ENCODE results near the gene LMF1. TPM values are rescaled to one million over a fixed set of nuclear protein-coding genes. Genes with fewer than 3 reads are reported as not detected.
"Not testable (repeated sequence)": the region's sequence is repeated elsewhere in the genome, so short reads cannot be mapped to it uniquely, and the experiment has no call there.

LMF1 gene
- total RNA-seq, 6 experiments from 2014 or later = 10.9 to 20.0 (median 13.8) TPM

DNA sequence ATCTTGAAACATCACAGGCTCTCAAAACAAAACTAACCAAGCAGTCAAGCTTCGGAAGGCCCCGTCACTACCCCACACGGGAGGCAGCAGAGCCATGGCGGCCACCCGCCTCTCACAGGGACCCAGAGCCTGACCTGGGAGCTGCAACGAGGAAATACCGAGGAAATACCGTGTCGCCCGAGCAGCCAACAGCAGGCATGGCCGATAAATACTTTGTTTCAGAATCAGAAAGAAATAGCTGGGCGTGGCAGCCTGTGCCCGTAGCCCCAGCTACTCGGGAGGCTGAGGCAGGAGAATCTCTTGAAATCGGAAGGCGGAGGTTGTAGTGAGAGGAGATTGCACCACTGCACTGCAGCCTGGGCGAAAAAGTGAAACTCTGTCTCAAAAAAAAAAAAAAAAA is 6.9 kb downstream of the LMF1 start:
- TF ChIP-seq, protein P1, sequence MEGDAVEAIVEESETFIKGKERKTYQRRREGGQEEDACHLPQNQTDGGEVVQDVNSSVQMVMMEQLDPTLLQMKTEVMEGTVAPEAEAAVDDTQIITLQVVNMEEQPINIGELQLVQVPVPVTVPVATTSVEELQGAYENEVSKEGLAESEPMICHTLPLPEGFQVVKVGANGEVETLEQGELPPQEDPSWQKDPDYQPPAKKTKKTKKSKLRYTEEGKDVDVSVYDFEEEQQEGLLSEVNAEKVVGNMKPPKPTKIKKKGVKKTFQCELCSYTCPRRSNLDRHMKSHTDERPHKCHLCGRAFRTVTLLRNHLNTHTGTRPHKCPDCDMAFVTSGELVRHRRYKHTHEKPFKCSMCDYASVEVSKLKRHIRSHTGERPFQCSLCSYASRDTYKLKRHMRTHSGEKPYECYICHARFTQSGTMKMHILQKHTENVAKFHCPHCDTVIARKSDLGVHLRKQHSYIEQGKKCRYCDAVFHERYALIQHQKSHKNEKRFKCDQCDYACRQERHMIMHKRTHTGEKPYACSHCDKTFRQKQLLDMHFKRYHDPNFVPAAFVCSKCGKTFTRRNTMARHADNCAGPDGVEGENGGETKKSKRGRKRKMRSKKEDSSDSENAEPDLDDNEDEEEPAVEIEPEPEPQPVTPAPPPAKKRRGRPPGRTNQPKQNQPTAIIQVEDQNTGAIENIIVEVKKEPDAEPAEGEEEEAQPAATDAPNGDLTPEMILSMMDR (IDR thresholded peaks at IDR 0.05) = no peak
- TF ChIP-seq POLR2A (IDR thresholded peaks at IDR 0.05) = no peak
- Histone ChIP-seq H3K27me3 (no peaks in the 10 kb centered on the region), H3K36me3 (no peaks in the 10 kb centered on the region), H3K4me1 (no peaks in the 10 kb centered on the region), H3K4me3 (no peak overlapping the region), H3K27ac (no peak overlapping the region), H3K9me3 (no peaks in the 10 kb centered on the region)
- no peak for ATAC-seq
- DNase-seq = no peak
- 86% methylated on average over 17 of the region's 17 CpGs for WGBS (ENCODE audit: insufficient coverage, low coverage, low lambda C conversion rate, missing lambda C conversion rate)
- intact Hi-C loops (cut with DNase I) = no loop called here

DNA sequence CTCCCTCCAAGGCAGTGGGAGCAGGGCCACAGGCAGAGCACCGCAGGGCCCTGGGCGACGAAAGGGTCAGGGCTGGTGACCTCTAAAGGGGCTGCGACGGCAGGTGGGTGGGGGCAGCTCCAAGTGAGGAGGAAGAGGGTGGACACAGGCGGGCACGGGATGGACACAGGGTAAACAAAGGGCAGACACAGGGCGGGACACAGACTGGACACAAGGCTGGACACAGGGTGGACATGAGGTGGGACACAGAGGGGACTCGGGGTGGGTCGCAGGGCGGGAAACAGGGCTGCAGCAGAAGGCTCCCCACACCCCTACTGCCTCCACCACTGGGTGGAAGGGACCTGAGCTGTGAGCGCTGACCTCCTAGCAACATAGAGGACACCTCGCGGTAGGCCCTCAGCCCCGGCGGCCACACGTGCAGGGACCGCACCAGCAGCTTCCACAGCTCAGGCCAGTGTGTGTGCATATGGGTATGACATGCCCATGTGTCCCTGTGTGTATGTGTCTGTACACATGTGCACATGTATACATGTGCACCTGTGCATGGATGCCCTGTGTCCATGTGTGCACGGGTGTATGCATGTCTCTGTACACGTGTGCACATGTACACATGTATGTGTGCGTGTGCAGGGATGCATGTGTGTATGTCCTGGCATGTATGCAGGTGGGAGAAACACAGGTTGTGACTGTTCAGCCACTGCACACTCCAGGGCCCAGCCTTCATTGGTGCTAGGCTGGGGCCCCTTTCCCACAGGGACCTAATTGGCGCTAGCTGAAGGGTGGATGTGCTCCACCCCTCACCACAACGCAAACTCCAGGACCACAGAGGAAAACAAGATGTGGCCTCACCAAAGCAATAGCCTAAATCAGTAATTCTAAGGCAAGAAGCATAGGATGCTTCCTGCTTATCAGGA is 7.6 kb downstream of the LMF1 start:
- DNase-seq (peak in 2 of 3 donors; percentile 39 to 47), ATAC-seq (no peak)
- H3K9me3 ChIP-seq = no peaks in the 10 kb centered on the region
- no peak for TF ChIP-seq POLR2A (IDR thresholded peaks at IDR 0.05)
- TF ChIP-seq, protein P1 (IDR thresholded peaks at IDR 0.05) = no peak
- H3K36me3 ChIP-seq = no peaks in the 10 kb centered on the region
- intact Hi-C loops (cut with DNase I) = no loop called here
- WGBS (ENCODE audit: insufficient coverage, low coverage, low lambda C conversion rate, missing lambda C conversion rate) = no CpG with 5 or more reads among the region's 23 CpGs
- no peaks in the 10 kb centered on the region for H3K4me1 ChIP-seq
- H3K27me3 ChIP-seq = no peaks in the 10 kb centered on the region
- no peak overlapping the region for H3K27ac ChIP-seq
- H3K4me3 ChIP-seq = no peak overlapping the region

DNA sequence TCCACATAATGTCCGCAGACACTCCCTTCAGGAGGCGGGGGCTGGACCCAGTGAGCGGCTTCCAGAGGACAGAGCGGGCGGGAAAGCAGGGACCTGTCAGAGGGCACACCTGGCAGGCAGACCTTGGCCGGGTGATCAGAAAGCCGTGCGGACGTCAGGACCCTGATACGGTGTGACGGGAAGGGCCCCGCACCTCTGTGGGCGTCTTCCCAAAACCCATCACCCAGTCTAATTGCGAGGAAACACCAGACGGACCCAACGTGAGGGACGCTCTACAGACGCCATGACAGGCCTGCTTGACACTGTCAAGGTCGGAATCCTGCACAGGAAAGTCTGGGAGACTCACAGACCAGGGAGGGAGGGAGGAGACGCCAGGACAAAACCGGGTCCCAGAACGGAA is 8.4 kb downstream of the LMF1 start:
- H3K27ac ChIP-seq = no peak overlapping the region
- no peak for TF ChIP-seq POLR2A (IDR thresholded peaks at IDR 0.05)
- TF ChIP-seq, protein P1 (IDR thresholded peaks at IDR 0.05) = no peak
- H3K27me3 ChIP-seq = no peaks in the 10 kb centered on the region
- H3K36me3 ChIP-seq = no peaks in the 10 kb centered on the region
- WGBS (ENCODE audit: insufficient coverage, low coverage, low lambda C conversion rate, missing lambda C conversion rate) = 87% methylated on average over 10 of the region's 22 CpGs
- H3K9me3 ChIP-seq = no peaks in the 10 kb centered on the region
- H3K4me3 ChIP-seq = no peak overlapping the region
- no peaks in the 10 kb centered on the region for H3K4me1 ChIP-seq
- intact Hi-C loops (cut with DNase I) = no loop called here
- ATAC-seq (no peak), DNase-seq (no peak)

DNA sequence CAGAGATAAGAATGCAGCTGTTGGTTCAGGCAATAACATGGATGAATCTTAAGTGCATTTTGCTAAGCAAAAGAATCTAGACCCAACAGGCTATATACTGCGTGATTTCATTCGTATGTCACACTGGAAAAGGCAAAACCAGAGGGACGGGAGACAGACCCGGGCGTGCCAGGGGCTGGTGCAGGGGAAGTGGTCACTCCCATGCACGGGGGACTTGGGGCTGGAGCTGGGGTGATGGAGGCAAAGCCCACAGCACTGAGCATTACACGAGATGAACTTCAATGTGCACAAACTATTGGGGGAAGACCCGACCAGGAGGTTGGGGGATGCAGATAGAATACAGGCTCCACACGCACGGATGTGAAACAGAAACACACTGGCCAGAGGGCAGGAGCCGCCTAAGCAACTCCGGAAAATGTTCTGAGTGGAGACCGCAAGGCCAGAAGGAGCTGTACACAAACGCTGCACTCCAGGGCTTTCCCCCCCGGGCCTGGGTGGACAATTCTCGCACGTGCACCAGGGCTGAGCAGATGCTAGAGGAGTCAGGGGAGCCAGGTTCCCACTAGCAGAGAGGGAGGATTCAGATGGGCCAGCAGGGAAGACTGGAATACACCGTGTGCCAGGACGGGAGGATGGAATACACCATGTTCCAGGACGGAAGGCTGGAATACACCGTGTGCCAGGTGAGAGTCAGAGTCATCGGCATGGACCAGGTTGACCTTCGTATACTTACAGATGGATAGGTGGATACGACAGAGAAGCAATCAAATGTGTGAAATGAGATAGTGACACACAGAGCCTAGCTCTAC is 11.3 kb downstream of the LMF1 start:
- 84% methylated on average over 19 of the region's 24 CpGs for WGBS (ENCODE audit: insufficient coverage, low coverage, low lambda C conversion rate, missing lambda C conversion rate)
- no peaks in the 10 kb centered on the region for H3K36me3 ChIP-seq
- intact Hi-C loops (cut with DNase I) = no loop called here
- TF ChIP-seq POLR2A (IDR thresholded peaks at IDR 0.05) = no peak
- TF ChIP-seq, protein P1 (IDR thresholded peaks at IDR 0.05) = no peak
- no peak for ATAC-seq
- no peaks in the 10 kb centered on the region for H3K4me1 ChIP-seq
- no peak overlapping the region for H3K4me3 ChIP-seq
- H3K27ac ChIP-seq = no peak overlapping the region
- DNase-seq = peak in 1 of 3 donors; percentile 35
- no peaks in the 10 kb centered on the region for H3K9me3 ChIP-seq
- no peaks in the 10 kb centered on the region for H3K27me3 ChIP-seq

DNA sequence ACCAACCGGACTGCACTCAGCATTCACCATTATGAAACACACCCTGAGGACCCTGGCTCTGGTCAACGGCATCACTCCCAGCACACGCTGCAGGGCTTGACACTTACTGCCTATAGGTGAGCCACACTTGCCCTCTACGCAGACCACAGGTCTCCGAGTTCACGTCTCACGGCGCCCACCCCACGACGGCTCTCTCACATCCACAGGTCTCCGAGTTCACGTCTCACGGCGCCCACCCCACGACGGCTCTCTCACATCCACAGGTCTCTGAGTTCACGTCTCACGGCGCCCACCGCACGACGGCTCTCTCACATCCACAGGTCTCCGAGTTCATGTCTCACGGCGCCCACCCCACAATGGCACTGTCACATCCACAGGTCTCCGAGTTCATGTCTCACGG is 15.0 kb downstream of the LMF1 start:
- ATAC-seq; H3K4me3 ChIP-seq; H3K27ac ChIP-seq; H3K4me1 ChIP-seq; H3K27me3 ChIP-seq; H3K9me3 ChIP-seq; intact Hi-C loops (cut with DNase I): not testable (repeated sequence)
- WGBS (ENCODE audit: insufficient coverage, low coverage, low lambda C conversion rate, missing lambda C conversion rate) = 97% methylated on average over 19 of the region's 27 CpGs
- peaks cover 0 to 11% (median 0%) of the 10 kb centered on the region in 4 donors for H3K36me3 ChIP-seq
- DNase-seq = peak in 1 of 3 donors; percentile 40

DNA sequence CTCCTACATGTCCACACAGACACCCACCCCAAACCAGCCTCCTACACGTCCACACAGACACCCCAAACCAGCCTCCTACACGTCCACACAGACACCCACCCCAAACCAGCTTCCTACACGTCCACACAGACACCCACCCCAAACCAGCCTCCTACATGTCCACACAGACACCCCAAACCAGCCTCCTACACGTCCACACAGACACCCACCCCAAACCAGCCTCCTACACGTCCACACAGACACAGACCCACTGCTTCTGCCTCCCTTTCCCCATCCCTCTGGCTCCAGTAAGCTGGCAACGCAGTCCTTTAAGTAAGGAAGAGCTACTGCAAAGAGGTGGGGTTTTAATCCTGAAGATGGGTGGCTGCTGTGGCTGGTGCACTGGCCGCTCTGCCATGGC is 17.0 kb downstream of the LMF1 start:
- intact Hi-C loops (cut with DNase I); H3K9me3 ChIP-seq; H3K4me3 ChIP-seq; ATAC-seq; H3K4me1 ChIP-seq; H3K27ac ChIP-seq; DNase-seq; H3K27me3 ChIP-seq: not testable (repeated sequence)
- peaks cover 0 to 11% (median 0%) of the 10 kb centered on the region in 4 donors for H3K36me3 ChIP-seq
- 79% methylated on average over 5 of the region's 7 CpGs for WGBS (ENCODE audit: insufficient coverage, low coverage, low lambda C conversion rate, missing lambda C conversion rate)
